Cerebellar cortex (tissue), 1 donor: Measurements from ENCODE around the gene THOC3.
"Not testable (repeated sequence)": the region's sequence is repeated elsewhere in the genome, so short reads cannot be mapped to it uniquely, and the experiment has no call there.

ENCODE experiments used
- DNase-seq: peaks from one replicate; pipeline ENCODE4 v3.0.0-alpha.2; 2015; ENCODE audit warnings: low spot score

Gene THOC3

GRCh38 chr5:175938489-175938888 lies 29.6 kb downstream of the THOC3 start:
- not testable (repeated sequence) for DNase-seq

DNA sequence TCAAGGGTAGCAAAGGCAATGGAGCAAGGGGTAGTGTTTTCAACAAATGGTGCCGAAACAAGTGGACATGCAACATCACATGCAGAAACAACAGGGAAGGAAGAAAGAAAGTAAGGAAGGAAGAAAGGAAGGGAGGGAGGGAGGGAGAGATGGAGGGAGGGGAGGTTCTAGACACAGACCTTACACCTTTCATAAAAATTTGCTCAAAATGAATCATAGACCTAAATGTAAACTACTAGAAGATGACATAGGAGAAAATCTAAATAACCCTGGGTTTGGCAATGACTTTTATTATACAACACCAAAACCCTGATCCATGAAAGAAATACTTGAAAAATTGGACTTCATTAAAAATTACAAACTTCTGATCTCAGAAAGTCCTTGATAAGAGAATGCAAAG lies 39.4 kb downstream of the THOC3 start:
- DNase-seq, result not testable (repeated sequence)

DNA sequence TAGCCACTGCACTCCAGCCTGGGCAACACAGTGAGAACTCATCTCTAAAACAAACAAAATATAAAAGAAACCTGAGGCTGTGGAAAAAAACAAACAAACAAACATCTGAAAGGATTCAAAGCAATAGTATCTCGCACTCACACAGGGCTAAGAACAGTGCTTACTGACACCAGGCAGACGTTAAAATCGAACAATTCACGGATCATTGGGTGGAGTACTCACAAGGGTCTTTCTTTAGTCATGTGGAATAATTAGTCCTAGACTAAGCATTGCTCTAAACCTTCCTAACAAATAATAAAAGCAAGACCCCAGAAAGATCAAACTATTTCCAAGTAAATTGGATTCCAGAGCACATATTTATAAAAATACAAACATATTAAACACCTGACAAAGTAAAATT lies 43.0 kb downstream of the THOC3 start:
- not testable (repeated sequence) for DNase-seq

DNA sequence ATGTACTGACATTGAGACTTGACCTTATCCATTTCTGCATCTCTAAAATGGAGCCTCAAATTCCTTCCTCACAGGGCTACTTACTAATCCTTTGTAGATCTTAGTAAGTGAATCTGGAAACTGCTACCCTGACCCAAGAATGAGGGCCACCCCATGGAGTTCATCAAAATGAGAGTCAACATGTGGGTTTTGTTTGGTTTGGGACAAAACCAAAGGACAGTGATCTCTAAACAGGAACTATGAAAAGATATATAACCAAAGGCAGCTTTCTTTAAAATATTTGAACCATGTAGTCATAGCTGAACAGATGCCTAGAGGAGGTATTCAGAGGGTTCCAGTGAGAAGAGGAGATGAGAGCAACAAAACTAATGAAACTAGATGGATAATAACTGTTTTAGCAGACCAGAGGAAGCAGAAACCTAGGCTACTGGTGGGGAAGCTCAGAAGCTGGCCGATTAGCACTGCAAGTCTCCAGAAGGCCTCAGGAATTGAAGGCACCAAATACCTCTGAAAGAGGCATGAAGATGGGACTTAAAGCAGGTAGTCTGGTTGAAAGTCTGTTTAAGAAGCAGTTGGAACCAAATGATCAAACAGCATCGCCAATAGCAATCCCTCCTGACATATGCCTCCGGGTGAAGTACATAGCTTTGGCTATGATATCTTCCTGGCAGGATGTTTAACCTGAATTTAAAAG lies 45.8 kb downstream of the THOC3 start:
- DNase-seq, result no peak

GRCh38 chr5:175921061-175921730 lies 46.9 kb downstream of the THOC3 start:
- DNase-seq, result no peak

GRCh38 chr5:175920231-175920811 lies 47.8 kb downstream of the THOC3 start:
- DNase-seq, result no peak

- DNase-seq, result not testable (repeated sequence)
Observed at GRCh38 chr5:175915066-175916037, 52.8 kb downstream of the THOC3 start.

- DNase-seq, result not testable (repeated sequence)
Observed at GRCh38 chr5:175913835-175914672, 54.1 kb downstream of the THOC3 start.

- DNase-seq, result not testable (repeated sequence)
Observed at GRCh38 chr5:175910072-175910471, 58.0 kb downstream of the THOC3 start.
